Endothelial cell of umbilical vein (primary cell): ENCODE data around the gene RPS2. TPM values are rescaled to one million over a fixed set of nuclear protein-coding genes. Genes with fewer than 3 reads are reported as not detected.
A peak's percentile ranks its signal among the peaks of the same experiment; 100 is the strongest.

Experiments
- BruUV-seq: library from RNA; stranded (reverse); fragments of 400-500 nt; replicated peaks from 2 replicates; lab custom pipeline; 2021; lab: Mats Ljungman, UMichigan
- CTCF ChIA-PET: fragments of 300-600, 350-600 bp; sonication (Branson Sonifier 250); formaldehyde crosslinking; loops from one replicate; lab custom pipeline; 2021; ENCODE audit warnings: antibody characterized with exemption, inconsistent platforms; lab: Charles Lee
- POLR2A ChIA-PET: fragments of 300-600, 350-600 bp; sonication (Branson Sonifier 250); formaldehyde crosslinking; loops from one replicate; lab custom pipeline; 2021; ENCODE audit warnings: antibody characterized with exemption, inconsistent platforms; lab: Charles Lee
- DNase-seq: peaks from one replicate; pipeline ENCODE4 v3.0.0-alpha.2; 2011; ENCODE audit warnings: low read depth, low spot score
- FAIRE-seq: peaks from 2 replicates; lab custom pipeline; 2011; peaks lifted over from hg19 to GRCh38; lab: Jason Lieb, UNC
- H2AFZ ChIP-seq: 2 replicates; pipeline ENCODE4 v1.6.0; 2012; ENCODE audit warnings: low read depth, low read length, control low read depth, inconsistent platforms
- H3K27ac ChIP-seq: 2 replicates; pipeline ENCODE4 v1.5.1; 2011; ENCODE audit warnings: low read depth, mild to moderate bottlenecking, control low read depth, low read length, moderate library complexity; ENCODE audit not compliant: insufficient read depth
- H3K27me3 ChIP-seq, 2 experiments: 2 replicates each; pipeline versions ENCODE4 v1.6.0 to v1.6.1; 2011; ENCODE audit warnings: low read length in 2 of 2, mixed read lengths in 1 of 2; ENCODE audit not compliant: control insufficient read depth in 2 of 2, insufficient read depth in 2 of 2
- H3K36me3 ChIP-seq, 2 experiments: 2 replicates in 1 of 2; 3 replicates in 1 of 2; pipeline ENCODE4 v1.5.1; 2011; ENCODE audit warnings: low read length in 2 of 2, mild to moderate bottlenecking in 1 of 2, moderate library complexity in 1 of 2; ENCODE audit not compliant: control insufficient read depth in 2 of 2, insufficient read depth in 2 of 2; ENCODE audit errors: extremely low read depth in 1 of 2
- H3K4me1 ChIP-seq: 3 replicates; pipeline ENCODE4 v1.5.1; 2011; ENCODE audit warnings: mild to moderate bottlenecking, low read length; ENCODE audit not compliant: control insufficient read depth, insufficient read depth; ENCODE audit errors: extremely low read depth
- H3K4me2 ChIP-seq: 2 replicates; pipeline ENCODE4 v1.6.1; 2011; ENCODE audit warnings: low read length, control low read depth, mixed read lengths; ENCODE audit not compliant: insufficient read depth
- H3K4me3 ChIP-seq, 3 experiments: fragments of 200-600 bp in 1 of 3; sonication (generic), shearing (Covaris generic) in 1 of 3; replicated peaks in 1 of 3; 2 replicates each; pipeline ENCODE4 v1.5.1; 2011 to 2016; ENCODE audit warnings: control low read depth in 3 of 3, low read length in 3 of 3, mild to moderate bottlenecking in 2 of 3, inconsistent platforms in 1 of 3, low read depth in 1 of 3, moderate library complexity in 1 of 3; ENCODE audit not compliant: insufficient read depth in 1 of 3
- H3K79me2 ChIP-seq: 2 replicates; pipeline ENCODE4 v1.6.0; 2012; ENCODE audit warnings: low read length, inconsistent platforms; ENCODE audit not compliant: control insufficient read depth, insufficient read depth
- H3K9ac ChIP-seq: replicated peaks from 2 replicates; pipeline ENCODE3; 2011; ENCODE audit warnings: low read length, control low read depth; ENCODE audit not compliant: insufficient read depth; ENCODE audit errors: extremely low read depth
- H3K9me1 ChIP-seq: replicated peaks from 3 replicates; pipeline ENCODE4 v1.6.0; 2011; ENCODE audit warnings: mild to moderate bottlenecking, low read length; ENCODE audit not compliant: control insufficient read depth, insufficient read depth; ENCODE audit errors: extremely low read depth
- H3K9me3 ChIP-seq: replicated peaks from 2 replicates; pipeline ENCODE4 v1.5.1; 2012; ENCODE audit warnings: low read length, inconsistent platforms; ENCODE audit not compliant: control insufficient read depth, insufficient read depth
- H4K20me1 ChIP-seq: replicated peaks from 2 replicates; pipeline ENCODE3; 2011; ENCODE audit warnings: mild to moderate bottlenecking, low read length; ENCODE audit not compliant: control insufficient read depth, insufficient read depth; ENCODE audit errors: extremely low read depth
- CTCF ChIP-seq, 2 donors: IDR thresholded peaks; 1 replicate in 1 of 2; 2 replicates in 1 of 2; pipeline ENCODE4 v1.5.1; 2011; ENCODE audit warnings: low read length in 2 of 2, mild to moderate bottlenecking in 2 of 2, moderate library complexity in 2 of 2, control low read depth in 1 of 2, inconsistent platforms in 1 of 2, low read depth in 1 of 2; ENCODE audit not compliant: insufficient read depth in 1 of 2; ENCODE audit errors: extremely low read depth in 1 of 2
- FOS ChIP-seq: IDR thresholded peaks from 2 replicates; pipeline ENCODE4 v1.6.1; 2011; ENCODE audit warnings: mild to moderate bottlenecking, low read length, moderate library complexity, borderline replicate concordance; ENCODE audit not compliant: insufficient read depth
- MAX ChIP-seq: IDR thresholded peaks from 2 replicates; pipeline ENCODE4 v1.6.1; 2011; ENCODE audit not compliant: insufficient read depth, insufficient read length
- POLR2AphosphoS5 ChIP-seq: IDR thresholded peaks from 2 replicates; pipeline ENCODE4 v1.6.1; 2012; ENCODE audit warnings: low read depth, mild to moderate bottlenecking, control low read depth, low read length, moderate library complexity; ENCODE audit not compliant: insufficient read depth
- dilution Hi-C: fragments of 300-500 bp; cut with MboI; formaldehyde crosslinking; loops from one replicate; pipeline ENCODE4 v1.15.0; 2019; ENCODE audit warnings: low sequenced_read_pairs; ENCODE audit not compliant: extremely low pct_ligation_motif_present
- intact Hi-C: fragments of 100-400 bp; cut with micrococcal nuclease; formaldehyde crosslinking; loops from one replicate; pipeline ENCODE4 v1.10.0; 2022
- polyA plus RNA-seq, 4 experiments: library from polyadenylated mRNA; depleted of rRNA in 3 of 4; stranded (reverse) in 3 of 4; unstranded in 1 of 4; fragments of >200 nt; gene quantifications; 2 replicates each; pipeline versions ENCODE4 v1.2.1 to v1.2.3, GENCODE V29; 2011 to 2012; ENCODE audit warnings: missing spikeins in 1 of 4
- total RNA-seq: library from RNA; stranded (reverse); gene quantifications from 2 replicates; pipeline ENCODE4 v1.2.3, GENCODE V29; 2021

Gene RPS2
- total and polyA plus RNA-seq, 2 donors (not counting 3 experiments of a cell fraction or from before 2014, with no cell fraction given), result 2,793 to 9,021 TPM

GRCh38 chr16:1929578-1930337 lies 34.9 kb downstream of the RPS2 start:
- ChIA-PET CTCF (interaction anchor here (0.5 to 1.6 kb wide), 10 partner anchors 13 to 151 kb away, joined by 3 to 12 read pairs (median 4); no protein-coding TSS in a partner anchor), POLR2A (no interaction called here)
- Histone ChIP-seq H3K4me1 (no peaks in the 10 kb centered on the region), H3K9ac (peak overlapping the region; percentile 23), H3K27ac (no peak overlapping the region), H3K9me1 (no peaks in the 10 kb centered on the region), H3K79me2 (no peaks in the 10 kb centered on the region), H2AFZ (peak overlapping the region; percentile 93), H4K20me1 (no peaks in the 10 kb centered on the region), H3K27me3 (no peaks in the 10 kb centered on the region), H3K9me3 (no peaks in the 10 kb centered on the region), H3K4me3 (peak overlapping the region in 2 of 3 experiments; percentile 50 to 53), H3K36me3 (no peaks in the 10 kb centered on the region), H3K4me2 (peak overlapping the region; percentile 36)
- FAIRE-seq (peak; percentile 74), DNase-seq (peak; percentile 79)
- intact Hi-C loops, result loop anchor here (1.0 to 2.0 kb wide), 2 partner anchors 13 to 66 kb away; partner anchors contain the start of gene MSRB1
- BruUV-seq, result no TSS peak
- dilution Hi-C loops, result no loop called here
- TF ChIP-seq CTCF (IDR thresholded peaks at IDR 0.05; ENCODE audit: extremely low read depth in 1 of 2, insufficient read depth in 1 of 2, low read depth in 1 of 2, low read length in 2 of 2), result peak; percentile 80 to 98
- peak; percentile 45 for TF ChIP-seq MAX
- TF ChIP-seq POLR2AphosphoS5, result peak; percentile 66
- no peak for TF ChIP-seq FOS
